ENCODE measurements around the gene ZFYVE9.

- TF ChIP-seq, protein P1, sequence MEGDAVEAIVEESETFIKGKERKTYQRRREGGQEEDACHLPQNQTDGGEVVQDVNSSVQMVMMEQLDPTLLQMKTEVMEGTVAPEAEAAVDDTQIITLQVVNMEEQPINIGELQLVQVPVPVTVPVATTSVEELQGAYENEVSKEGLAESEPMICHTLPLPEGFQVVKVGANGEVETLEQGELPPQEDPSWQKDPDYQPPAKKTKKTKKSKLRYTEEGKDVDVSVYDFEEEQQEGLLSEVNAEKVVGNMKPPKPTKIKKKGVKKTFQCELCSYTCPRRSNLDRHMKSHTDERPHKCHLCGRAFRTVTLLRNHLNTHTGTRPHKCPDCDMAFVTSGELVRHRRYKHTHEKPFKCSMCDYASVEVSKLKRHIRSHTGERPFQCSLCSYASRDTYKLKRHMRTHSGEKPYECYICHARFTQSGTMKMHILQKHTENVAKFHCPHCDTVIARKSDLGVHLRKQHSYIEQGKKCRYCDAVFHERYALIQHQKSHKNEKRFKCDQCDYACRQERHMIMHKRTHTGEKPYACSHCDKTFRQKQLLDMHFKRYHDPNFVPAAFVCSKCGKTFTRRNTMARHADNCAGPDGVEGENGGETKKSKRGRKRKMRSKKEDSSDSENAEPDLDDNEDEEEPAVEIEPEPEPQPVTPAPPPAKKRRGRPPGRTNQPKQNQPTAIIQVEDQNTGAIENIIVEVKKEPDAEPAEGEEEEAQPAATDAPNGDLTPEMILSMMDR (IDR thresholded peaks at IDR 0.05), result no peak
- no peak for TF ChIP-seq POLR2A (IDR thresholded peaks at IDR 0.05)
These were observed 146.4 kb downstream of the ZFYVE9 start for GRCh38 chr1:52288286-52288685.

All from adrenal gland (tissue), 5 donors.